Lower leg skin (tissue), 4 donors: ENCODE results near the gene DIP2C. TPM values are rescaled to one million over a fixed set of nuclear protein-coding genes. Genes with fewer than 3 reads are reported as not detected.

Experiments
- DNase-seq, 2 donors: peaks; one replicate each; pipeline ENCODE4 v3.0.0-alpha.2; 2019; ENCODE audit warnings: low spot score in 2 of 2
- H3K4me3 ChIP-seq: fragments of 200-600 bp; sonication (generic); 2 replicates; pipeline ENCODE4 v1.5.1; 2017; ENCODE audit warnings: mild to moderate bottlenecking, low read depth; ENCODE audit not compliant: poor library complexity, severe bottlenecking
- CTCF ChIP-seq, 3 donors: fragments of 450-650 bp; IDR thresholded peaks; one replicate each; pipeline ENCODE4 v1.5.1; 2016; ENCODE audit warnings: antibody characterized with exemption in 3 of 3, mild to moderate bottlenecking in 3 of 3, moderate library complexity in 2 of 3
- POLR2A ChIP-seq, 2 donors: fragments of 450-650 bp; IDR thresholded peaks; one replicate each; pipeline ENCODE4 v1.6.1; 2016 to 2017; ENCODE audit warnings: antibody characterized with exemption in 2 of 2, mild to moderate bottlenecking in 1 of 2, moderate library complexity in 1 of 2
- WGBS, 2 donors: methylation state at CpG; one replicate each; pipeline ENCODE4 v1.1.5; 2018; 5-methylcytosine and 5-hydroxymethylcytosine counted together
- intact Hi-C: fragments of 100-400 bp; cut with DNase I; formaldehyde crosslinking; loops from one replicate; pipeline ENCODE4 v1.15.0; 2023; ENCODE audit warnings: low total_unique reads
- total RNA-seq, 4 donors: library from RNA; depleted of rRNA; stranded (reverse); fragments of >200 nt; gene quantifications; one replicate each; pipeline ENCODE4 v1.1.0, GENCODE V29; 2016

Gene DIP2C
- total RNA-seq, 4 donors from 2014 or later, result 6.2 to 14.7 (median 10.6) TPM

- H3K4me3 ChIP-seq, result no peak overlapping the region
- intact Hi-C loops, result no loop called here
- TF ChIP-seq POLR2A (IDR thresholded peaks at IDR 0.05) (no peak), CTCF (IDR thresholded peaks at IDR 0.05) (no peak)
- 91 to 94% methylated on average over 26 of the region's 26 CpGs for WGBS, 2 donors
- no peak for DNase-seq
Observed at GRCh38 chr10:722281-723060, 33.0 kb upstream of the DIP2C start.

GRCh38 chr10:718143-718700 lies 28.8 kb upstream of the DIP2C start:
- TF ChIP-seq CTCF (IDR thresholded peaks at IDR 0.05) (no peak), POLR2A (IDR thresholded peaks at IDR 0.05) (no peak)
- H3K4me3 ChIP-seq, result no peak overlapping the region
- no peak for DNase-seq
- 86 to 92% methylated on average over 5 to 6 of the region's 6 CpGs for WGBS, 2 donors
- intact Hi-C loops, result no loop called here

- H3K4me3 ChIP-seq, result no peak overlapping the region
- TF ChIP-seq CTCF (IDR thresholded peaks at IDR 0.05) (no peak), POLR2A (IDR thresholded peaks at IDR 0.05) (no peak)
- no peak for DNase-seq
- 87 to 89% methylated on average over 10 of the region's 11 CpGs for whole genome bisulfite sequencing, 2 donors
- intact Hi-C loops, result no loop called here
Observed at GRCh38 chr10:717458-717857, 28.0 kb upstream of the DIP2C start.

GRCh38 chr10:716821-717220 lies 27.4 kb upstream of the DIP2C start:
- TF ChIP-seq CTCF (IDR thresholded peaks at IDR 0.05) (no peak), POLR2A (IDR thresholded peaks at IDR 0.05) (no peak)
- no peak overlapping the region for H3K4me3 ChIP-seq
- 72 to 73% methylated on average over 5 of the region's 5 CpGs for WGBS, 2 donors
- no peak for DNase-seq
- intact Hi-C loops, result no loop called here

DNA sequence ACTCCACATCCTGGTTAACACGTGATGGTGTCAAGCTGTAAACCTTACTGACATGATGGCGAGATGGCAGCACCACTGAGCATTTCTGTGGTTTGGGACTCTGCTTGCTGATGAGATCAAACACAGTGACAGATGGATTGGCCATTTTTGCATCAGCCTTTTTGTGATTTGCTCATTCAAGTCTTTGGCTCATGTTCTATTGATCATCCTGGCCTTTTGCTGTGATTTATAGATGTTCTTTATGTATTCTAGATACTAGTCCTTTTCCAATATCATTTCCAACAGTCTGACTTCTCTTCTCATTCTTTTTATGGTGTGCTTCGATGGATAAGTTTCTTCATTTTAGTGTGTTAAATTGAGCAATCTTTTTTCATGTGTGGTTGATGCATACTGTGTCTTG lies 24.7 kb upstream of the DIP2C start:
- TF ChIP-seq CTCF (IDR thresholded peaks at IDR 0.05) (no peak), POLR2A (IDR thresholded peaks at IDR 0.05) (no peak)
- no peak for DNase-seq
- intact Hi-C loops, result no loop called here
- WGBS, 2 donors, result 82 to 89% methylated on average over 3 of the region's 3 CpGs
- H3K4me3 ChIP-seq, result no peak overlapping the region
